Cerebellar cortex (tissue), 1 donor: ENCODE results near the gene EDDM13.
A peak's percentile ranks its signal among the peaks of the same experiment; 100 is the strongest.
"Not testable (repeated sequence)": the region's sequence is repeated elsewhere in the genome, so short reads cannot be mapped to it uniquely, and the experiment has no call there.

ENCODE experiments used
- DNase-seq: peaks from one replicate; pipeline ENCODE4 v3.0.0-alpha.2; 2015; ENCODE audit warnings: low spot score

Gene EDDM13

DNA sequence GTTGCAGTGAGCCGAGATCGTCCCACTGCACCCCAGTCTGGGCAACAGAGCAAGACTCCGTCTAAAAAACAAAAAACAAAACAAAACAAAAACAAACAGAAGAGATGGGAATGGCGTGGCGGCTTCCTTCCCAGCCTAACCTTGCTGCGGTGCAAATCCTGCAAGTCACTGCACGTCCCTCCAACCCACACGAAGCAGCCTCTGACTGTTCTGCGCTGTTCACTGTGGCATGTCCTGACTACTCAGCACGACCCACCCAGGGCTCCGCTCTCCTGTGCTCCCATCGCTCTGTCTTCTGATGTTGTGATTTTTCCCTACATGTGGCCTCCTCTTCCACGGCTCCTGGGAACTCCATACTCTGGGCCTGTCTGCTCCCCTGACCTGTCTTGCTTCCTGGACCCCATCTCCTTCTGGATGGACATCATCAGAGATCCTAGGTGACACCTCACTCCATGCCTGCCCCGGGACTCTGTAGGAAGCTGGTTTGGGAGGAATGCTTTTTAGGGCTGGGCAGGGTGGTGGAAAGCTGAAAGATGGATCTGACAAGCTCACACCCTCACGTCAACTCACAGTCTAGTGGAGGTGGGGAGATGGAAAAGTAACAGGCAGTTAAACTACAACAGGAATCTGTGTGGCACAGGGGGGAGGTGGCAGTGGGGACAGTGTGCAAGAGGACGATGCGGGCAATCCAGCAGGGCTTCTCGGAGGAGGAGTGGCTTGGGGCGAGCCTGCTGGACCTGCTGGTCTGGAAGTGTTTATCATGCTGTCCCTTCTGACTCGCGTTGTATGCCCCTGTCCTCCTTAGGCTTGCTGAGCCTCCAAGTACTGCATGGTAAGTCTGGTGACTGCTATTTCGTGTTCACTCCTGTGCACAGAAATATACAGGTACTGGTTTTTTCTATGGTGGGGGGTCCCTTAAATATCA lies 23.2 kb downstream of the EDDM13 start:
- DNase-seq = no peak

DNA sequence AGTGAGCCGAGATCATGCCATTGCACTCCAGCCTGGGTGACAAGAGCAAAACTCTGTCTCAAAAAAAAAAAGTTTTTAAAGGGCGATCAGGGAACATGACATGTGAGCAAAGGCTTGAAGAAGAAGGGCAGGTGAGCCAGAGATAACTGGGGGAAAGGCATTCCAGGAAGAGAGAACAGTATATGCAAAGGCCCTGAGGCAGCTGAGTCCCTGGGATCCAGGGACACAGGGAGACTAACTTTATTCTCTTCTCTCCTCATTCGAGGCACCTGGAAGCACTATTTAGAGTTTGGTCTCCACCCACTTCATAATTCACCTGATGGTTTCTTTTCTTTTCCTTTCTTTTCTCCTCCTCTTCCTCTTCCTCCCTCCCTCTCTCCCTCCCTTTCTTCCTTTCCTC lies 24.5 kb downstream of the EDDM13 start:
- no peak for DNase-seq

DNA sequence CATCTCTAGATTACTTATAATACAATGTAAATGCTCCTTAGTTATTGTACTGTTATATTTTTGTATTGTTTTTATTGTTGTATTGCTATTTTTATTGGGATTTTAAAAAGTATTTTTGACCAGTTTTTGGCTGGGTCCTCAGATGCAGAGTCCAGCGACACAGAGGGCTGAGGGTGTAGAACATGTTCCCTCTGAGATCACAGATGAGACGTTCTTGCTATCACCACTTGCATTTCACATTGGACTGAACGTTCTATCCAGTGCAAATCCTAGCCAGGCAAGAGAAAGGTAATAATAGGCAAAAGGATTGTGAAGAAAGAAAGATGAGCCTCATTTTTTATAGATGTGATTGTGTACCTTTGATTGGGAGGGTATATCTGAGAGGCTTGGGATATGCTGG lies 27.1 kb downstream of the EDDM13 start:
- DNase-seq = no peak

DNA sequence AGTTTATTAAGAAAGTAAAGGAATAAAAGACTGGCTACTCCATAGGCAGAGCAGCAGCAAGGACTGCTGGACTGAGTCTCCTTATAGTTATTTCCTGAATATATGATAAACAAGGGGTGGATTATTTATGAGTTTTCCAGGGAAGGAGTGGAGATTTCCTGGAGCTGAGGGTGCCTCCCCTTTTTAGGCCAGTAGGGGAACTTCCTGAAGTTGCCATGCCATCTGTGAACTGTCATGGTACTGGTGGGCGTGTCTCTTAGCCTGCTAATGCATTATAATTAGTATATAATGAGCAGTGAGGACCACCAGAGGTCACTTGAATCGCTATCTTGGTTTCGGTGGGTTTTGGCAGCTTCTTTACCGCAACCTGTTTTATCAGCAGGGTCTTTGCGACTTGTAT lies 28.6 kb downstream of the EDDM13 start:
- no peak for DNase-seq

DNA sequence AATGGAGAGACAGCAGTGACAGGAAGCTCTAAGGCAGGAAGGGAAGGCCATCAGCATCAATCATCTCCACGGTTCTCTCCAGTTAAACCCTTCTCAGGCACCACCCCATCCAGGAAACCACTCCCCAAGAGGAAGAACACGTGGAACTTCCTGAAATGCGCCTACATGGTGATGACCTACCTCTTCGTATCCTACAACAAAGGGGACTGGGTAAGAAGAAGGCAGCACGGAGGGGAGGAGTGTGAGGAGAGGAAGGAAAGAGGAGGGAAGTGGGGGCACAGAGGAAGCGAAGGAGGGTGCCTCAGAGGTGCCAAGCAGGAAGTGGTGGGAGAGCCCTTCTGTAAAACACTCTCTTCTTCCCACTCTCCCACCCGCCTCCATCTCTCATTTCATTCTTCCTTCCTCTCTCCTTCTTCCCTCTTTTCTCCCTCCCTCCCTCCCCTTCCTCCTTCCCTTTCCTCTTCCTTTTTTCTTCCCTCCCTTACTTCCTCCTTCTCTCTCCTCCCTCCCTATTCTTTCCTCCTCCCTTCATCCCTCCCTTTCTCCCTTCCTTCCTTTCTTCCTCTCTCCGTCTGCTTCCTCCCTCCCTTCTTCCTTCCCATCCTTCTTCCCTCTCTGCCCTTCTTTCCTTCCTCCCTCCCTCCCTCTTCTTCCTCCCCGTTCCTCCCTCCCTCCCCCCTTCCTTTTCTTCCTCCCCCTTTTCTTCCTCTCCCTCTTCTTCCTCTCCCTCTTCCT lies 29.5 kb downstream of the EDDM13 start:
- no peak for DNase-seq

DNA sequence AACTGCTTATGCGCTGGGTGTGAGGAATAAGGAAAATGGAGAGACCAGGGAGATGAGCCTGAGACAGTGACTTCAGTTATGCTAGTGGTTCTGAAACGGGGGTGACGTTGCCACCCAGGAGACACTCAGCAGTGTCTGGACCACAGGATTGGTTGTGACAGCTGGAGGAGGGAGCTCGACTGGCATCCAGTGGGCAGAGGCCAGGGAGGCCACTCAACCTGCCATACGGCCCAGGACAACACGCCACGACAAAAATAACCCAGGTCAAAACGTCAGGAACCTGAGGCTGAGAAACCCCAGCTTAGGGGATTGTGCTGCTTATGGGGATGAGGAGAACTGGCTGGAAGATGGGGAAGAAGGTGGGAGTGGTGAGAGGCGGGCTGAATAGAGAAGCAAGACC lies 31.7 kb downstream of the EDDM13 start:
- DNase-seq = no peak

DNA sequence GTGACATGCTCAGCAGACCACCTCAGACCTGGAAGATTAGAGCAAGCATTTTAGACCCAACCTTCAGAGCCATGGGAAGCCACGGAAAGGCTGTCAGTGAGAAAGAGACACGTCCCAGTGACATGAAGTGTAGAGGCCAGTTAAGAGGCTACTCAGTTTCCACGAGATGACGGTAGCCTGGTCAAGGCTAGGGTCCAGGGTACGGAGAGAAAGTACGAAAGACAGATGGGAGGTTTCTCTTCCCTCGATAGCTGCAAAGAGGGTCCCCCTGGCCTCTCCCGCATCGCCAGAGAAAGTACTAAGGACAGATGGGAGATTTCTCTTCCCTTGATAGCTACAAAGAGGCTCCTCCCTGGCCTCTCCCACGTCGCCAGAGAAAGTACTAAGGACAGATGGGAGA lies 33.5 kb downstream of the EDDM13 start:
- no peak for DNase-seq

DNA sequence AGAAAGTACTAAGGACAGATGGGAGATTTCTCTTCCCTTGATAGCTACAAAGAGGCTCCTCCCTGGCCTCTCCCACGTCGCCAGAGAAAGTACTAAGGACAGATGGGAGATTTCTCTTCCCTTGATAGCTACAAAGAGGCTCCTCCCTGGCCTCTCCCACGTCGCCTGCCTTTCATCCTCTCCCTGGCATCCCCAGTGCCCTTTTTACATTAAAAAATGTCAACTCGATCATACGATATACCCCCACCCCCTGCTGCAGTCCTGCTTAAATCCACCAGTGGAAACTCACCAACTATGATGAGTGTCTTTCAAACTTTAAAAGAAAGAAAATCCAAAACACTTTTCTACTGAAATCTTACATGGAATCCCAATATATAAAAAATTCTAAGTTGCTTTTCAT lies 34.5 kb downstream of the EDDM13 start:
- DNase-seq = not testable (repeated sequence)

DNA sequence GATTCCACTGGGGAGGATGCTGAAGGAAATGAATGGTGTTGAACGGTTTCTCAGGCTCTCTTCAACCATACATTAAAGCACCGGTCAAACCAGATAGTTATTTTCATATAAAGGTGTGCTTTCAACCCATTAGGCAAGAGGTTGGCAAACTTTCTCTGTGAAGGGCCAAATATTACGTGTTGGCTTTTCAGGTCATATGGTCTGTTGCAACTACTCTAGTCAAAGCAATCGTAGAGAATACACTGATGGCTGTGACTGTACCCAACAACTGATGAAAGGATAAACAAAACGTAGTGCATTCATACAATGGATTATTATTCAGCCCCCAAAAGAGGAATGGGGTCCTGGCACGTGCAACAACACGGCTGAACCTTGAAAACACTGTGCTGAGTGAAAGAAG lies 36.2 kb downstream of the EDDM13 start:
- no peak for DNase-seq

DNA sequence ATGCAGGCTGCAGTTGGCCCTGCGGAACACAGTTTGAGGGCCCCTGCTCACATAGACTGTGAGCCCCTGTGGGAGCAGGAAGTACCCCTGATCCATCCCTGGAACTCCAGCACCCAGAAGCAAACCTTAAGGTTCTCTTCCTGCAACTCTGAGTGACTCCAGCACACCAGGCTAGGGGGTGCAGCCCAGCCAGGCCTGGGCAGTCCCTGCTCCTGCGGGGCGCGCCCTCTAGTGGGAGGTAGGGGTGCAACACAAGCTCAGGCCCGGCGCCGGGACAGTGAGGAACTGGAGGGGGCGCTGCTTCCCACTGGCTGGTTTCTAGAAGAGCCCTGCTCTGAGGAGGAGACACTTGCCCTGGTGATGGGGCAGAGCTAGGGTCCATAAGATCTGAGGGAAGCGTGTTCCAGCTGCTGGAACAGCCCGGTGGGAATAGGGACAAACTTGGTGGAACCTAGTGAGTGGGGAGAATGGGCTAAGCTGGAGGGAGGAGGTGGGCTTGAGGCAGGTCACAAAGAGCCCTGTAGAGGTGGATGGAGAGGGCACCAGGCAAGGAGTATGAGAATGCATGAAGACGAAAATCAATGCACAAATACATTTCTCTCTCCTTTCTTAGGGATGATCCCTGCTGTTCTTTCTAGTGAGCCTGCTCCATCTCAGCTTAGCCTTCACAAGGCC lies 37.1 kb downstream of the EDDM13 start:
- DNase-seq = peak; percentile 22

DNA sequence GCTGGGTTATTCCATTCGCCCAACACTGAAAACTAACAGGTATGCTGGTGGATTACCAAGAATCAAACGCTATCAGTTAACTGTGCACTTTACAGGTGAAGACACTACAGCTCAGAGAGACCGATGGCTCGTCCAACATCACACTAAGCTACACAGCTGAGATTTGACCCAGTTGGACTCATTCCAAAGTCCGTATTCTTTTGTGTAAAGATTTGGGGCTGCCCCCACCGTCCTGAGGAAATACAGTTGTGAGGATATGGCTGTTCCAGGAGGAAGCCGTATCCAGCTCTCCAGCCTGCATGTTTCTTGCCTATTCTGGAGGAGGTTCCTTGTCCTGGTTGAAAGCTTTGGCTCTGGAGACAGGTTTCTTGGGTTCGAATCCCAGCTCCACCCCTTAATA lies 37.9 kb downstream of the EDDM13 start:
- DNase-seq = peak; percentile 31

DNA sequence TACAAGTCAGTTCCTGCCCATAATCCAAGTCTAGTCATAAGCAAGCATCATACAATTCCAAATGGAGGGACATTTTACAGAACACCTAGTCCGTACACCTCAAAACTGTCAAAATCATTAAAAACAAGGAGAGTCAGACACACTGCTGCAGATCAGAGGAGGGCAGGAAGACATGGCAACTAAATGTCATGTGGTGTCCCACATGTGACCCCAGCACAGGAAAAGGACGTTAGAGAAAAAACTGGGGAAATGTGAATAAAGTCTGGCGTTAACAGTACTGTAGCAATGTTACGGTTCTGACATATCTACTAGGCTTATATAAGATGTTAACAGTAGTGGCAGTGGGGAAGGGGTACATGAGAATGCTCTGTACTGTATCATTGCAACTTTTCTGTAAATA lies 39.8 kb downstream of the EDDM13 start:
- DNase-seq = no peak

DNA sequence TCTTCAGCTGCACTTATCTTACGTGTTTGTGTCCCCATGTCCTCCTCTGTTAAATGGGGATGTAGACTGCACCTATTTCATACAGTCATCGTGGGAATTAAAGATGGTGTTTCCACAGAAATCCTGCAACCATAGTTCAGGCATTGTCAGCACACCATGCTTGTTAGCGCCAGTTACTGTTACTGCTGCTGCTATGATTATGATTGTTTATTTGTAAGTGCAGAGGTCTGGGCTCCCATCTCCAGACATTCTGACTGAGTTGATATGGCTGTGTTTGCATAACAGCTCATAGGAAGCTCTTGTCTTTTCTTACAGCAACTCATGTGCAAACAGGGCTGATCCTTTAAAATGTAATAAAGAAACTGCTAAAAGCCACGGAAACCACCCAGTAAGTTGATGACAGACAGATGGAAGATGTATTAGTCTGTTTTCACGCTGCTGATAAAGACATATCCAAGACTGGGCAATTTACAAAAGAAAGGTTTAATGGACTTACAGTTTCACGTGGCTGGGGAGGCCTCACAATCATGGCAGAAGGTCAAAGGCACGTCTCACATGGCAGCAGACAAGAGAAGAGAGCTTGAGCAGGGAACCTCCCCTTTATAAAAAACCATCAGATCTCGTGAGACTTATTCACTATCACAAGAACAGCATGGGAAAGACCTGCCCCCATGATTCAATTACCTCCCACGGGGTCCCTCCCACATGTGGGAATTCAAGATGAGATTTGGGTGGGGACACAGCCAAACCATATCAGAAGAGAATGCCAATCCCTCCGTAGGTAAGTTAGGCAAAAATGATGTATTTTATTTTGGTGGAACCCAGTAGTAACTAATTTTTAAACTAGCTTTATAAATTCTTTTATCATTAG lies 40.5 kb downstream of the EDDM13 start:
- DNase-seq = no peak

DNA sequence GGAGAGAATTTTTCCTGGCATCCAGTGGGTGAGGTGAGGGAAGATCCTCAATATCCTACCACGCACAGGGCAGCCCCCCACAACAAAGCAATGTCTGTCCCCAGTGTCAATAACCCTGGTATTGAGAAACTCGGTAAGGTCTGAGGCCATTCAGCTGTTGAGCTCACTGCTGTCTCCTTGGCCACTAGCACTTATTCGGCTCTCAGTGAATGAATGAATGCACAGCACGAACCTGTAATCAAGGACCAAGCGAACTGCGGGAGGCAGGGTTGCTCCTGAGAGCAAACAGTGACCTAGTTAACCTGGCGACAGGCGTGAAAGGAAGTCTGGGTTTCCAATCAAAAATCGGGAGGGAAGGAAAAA lies 41.5 kb downstream of the EDDM13 start:
- no peak for DNase-seq

DNA sequence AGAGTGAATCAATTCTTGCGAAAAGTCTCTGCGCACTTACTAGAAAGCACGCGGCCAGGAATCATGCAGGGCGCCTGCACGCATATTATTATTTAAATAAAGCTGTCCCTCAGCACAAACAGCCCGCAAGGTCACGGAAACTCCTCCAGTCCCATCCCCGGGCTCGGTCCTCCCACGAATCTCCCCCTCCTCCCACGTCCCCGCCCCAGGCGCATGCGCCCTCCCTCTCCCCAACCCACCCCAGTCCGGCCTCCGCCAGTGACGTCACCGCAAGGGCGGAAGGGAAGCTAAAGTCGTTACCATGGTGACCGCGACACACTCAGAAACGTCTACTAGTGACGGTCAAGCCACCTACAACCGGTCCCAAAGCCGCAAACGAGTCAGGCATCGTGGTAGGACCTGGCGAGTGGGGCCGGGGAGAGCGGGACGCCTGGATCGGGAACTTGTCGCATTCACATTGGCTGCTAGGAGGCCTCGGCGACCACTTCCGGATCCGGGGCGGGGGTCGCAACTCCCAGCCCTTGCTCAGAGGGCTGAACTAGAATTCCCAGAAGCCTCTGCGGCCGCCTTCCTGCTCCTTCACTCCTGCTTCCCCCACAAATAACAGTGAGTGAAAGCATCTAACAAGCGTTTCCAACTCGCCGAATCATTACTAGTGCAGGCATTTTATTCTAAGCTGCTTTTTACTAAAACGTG lies 42.0 kb downstream of the EDDM13 start, which contains the start of gene ZSCAN5A:
ZSCAN5A (minus strand) TSS at position 459 of the 696 bp plus-strand sequence. CDS start 89,793 bp downstream, outside the sequence.
- DNase-seq = peak; percentile 97

DNA sequence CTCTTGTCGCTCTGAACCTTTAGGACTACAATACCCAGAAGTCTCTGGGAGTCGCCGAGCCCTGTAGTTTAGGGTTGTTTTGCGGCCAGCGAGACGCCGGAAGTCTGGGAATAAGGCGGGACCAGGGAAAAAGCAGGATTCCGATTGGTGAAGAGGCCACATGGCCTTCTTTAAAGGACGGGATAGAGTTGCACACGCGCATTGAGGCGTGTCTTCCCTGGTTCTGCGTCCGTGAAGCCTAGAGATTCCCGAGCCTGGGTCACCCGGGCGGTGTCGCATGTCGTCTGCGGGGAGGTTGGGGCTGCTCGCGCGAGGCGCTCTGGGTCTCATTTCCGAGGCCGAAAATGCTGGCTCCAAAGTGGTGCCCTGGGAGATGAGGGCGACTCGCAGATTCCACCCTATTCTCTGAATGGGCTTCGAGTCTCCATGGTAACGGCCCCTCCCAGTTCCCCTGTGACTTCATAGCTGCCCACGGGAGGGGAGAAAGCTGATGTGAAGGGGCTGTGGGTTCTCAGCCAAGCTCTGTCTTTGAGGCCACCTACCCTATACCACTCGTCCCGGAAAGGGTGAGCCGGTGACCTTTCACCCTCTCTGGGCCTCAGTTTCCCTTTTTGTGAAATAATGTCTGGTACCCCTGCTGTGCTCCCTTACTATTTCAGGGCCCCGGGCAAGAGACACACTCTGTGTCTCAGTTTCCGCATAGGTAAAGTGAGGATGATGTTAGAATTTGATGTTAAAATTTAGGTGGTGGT lies 42.7 kb downstream of the EDDM13 start:
- peak; percentile 99 for DNase-seq

DNA sequence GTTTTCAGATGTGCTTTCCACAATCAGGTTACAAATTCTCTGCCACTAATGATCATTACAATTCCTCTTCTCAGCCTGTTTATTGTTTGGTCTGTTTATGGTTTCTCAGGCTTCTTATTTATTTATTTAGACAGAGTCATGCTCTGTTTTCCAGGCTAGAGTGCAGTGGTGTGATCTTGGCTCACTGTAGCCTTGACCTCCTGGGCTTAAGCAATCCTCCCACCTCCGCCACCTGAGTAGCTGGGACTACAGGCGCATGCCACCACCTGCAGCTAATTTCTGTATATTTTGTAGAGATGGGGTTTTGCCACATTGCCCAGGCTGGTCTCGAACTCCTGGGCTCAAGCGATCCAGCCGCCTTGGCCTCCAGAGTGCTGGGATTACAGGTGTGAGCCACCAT lies 44.2 kb downstream of the EDDM13 start:
- DNase-seq = no peak

DNA sequence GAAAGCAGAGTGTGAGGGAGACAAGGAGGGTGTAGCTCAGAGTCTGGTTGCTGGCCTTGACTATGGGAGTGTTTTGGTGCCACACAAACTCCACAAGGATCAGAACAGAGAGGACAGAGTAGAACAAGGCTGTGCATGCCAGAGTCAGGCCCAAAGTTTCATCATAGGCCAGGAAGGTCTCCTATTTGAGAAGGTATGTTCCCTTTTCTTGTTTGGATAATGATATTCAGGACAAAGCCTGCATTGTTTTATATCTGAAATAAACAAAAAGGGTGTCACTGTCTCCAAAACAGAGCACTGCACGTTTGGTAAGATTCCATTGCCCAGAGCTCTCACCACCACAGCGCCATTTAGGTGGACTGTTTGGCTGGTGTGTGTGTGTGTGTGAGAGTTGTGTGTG lies 45.2 kb downstream of the EDDM13 start:
- no peak for DNase-seq

DNA sequence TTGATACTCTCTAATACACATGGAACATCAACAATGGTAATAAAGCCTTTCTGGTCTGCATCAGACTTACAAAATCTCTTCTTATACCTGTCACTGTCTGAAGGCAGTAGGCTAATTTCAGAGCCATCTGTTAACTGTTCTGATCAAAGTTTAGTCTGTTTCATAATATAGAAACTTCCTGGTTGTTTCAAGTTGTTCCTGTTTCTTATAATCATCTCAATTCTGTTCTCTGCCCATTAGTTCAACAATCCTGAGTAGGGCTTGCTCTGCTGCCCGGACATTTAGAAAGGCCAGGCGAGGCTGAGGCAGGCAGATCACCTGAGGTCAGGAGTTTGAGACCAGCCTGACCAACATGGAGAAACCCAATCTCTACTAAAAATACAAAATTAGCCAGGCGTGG lies 47.4 kb downstream of the EDDM13 start:
- DNase-seq = no peak

DNA sequence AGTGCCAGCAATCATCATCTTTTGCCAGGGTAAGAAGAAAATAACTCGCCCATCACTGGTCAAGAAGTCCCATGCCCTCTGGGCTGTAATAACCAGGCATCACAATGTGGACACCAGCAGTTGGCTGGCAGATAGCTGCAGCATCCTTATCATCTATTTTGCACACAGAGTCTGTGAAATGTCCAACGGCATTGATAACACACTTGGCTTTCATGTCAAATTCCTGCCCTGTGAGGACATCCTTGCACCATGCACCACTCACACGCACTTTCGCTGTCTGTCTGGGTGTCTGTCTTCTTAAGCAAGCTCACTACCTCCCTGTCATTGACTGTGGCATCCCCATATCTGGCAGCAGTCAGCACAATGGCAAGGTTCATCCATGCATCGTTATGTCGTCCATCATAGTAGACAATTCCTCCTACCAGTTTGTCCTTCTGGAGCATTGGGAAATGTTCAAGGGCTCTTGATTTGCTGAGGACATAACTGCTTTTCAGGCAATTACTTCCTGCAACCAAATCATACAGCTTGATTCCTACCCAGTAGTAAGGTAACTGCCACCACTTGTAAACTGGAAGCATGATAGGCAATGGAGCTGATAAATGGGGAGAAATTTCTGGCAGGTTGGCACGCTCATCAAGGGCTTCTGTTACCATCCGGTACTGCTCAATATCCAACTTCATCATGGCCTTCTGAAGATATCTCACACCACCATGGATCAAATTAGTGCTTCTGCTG lies 48.9 kb downstream of the EDDM13 start:
- DNase-seq = no peak
